HG02981 (cell line): ENCODE data around the gene CSNK1G3.
"Not testable (repeated sequence)": the region's sequence is repeated elsewhere in the genome, so short reads cannot be mapped to it uniquely, and the experiment has no call there.

ENCODE experiments used
- ATAC-seq: cut with Tn5 transposase; IDR thresholded peaks from one replicate; pipeline ENCODE4 v1.9.1; 2021; ENCODE audit warnings: mild to moderate bottlenecking, moderate library complexity; ENCODE audit not compliant: unreplicated experiment

Gene CSNK1G3

GRCh38 chr5:123511648-123512605, at the start of gene CSNK1G3:
Gene CSNK1G3 (plus strand): TSS chr5:123512177. CDS start chr5:123545664, 33,487 bp downstream.
- peak; percentile 94 for ATAC-seq

- not testable (repeated sequence) for ATAC-seq
These were observed 45.1 kb upstream of the CSNK1G3 start for GRCh38 chr5:123466839-123467238.

- ATAC-seq = no peak
These were observed 40.6 kb upstream of the CSNK1G3 start for GRCh38 chr5:123471385-123471784.

- no peak for ATAC-seq
These were observed 39.6 kb upstream of the CSNK1G3 start for GRCh38 chr5:123472150-123472924.

- ATAC-seq = no peak
These were observed 37.7 kb upstream of the CSNK1G3 start for GRCh38 chr5:123474228-123474627.

- no peak for ATAC-seq
These were observed 35.2 kb upstream of the CSNK1G3 start for GRCh38 chr5:123476731-123477130.

- ATAC-seq = no peak
These were observed 33.4 kb upstream of the CSNK1G3 start for GRCh38 chr5:123478546-123478945.

GRCh38 chr5:123482258-123482657, 29.7 kb upstream of the CSNK1G3 start:
- no peak for ATAC-seq

GRCh38 chr5:123483446-123484077, 28.4 kb upstream of the CSNK1G3 start:
- no peak for ATAC-seq

GRCh38 chr5:123485275-123485674, 26.7 kb upstream of the CSNK1G3 start:
- no peak for ATAC-seq

- no peak for ATAC-seq
These were observed 24.9 kb upstream of the CSNK1G3 start for GRCh38 chr5:123486951-123487655.

- no peak for ATAC-seq
These were observed 21.0 kb upstream of the CSNK1G3 start for GRCh38 chr5:123490974-123491373.

- not testable (repeated sequence) for ATAC-seq
These were observed 16.8 kb upstream of the CSNK1G3 start for GRCh38 chr5:123495211-123495610.

- ATAC-seq = no peak
These were observed 15.1 kb upstream of the CSNK1G3 start for GRCh38 chr5:123496892-123497291.

GRCh38 chr5:123500471-123500870, 11.5 kb upstream of the CSNK1G3 start:
- no peak for ATAC-seq

- ATAC-seq = no peak
These were observed 9.9 kb upstream of the CSNK1G3 start for GRCh38 chr5:123502120-123502519.

- ATAC-seq = no peak
These were observed 8.7 kb upstream of the CSNK1G3 start for GRCh38 chr5:123503299-123503698.

- ATAC-seq = no peak
These were observed 6.3 kb upstream of the CSNK1G3 start for GRCh38 chr5:123505633-123506032.

GRCh38 chr5:123508441-123508840, 3.5 kb upstream of the CSNK1G3 start:
- ATAC-seq = no peak

GRCh38 chr5:123511290-123511647, 708 bp upstream of the CSNK1G3 start:
- no peak for ATAC-seq
